HG03575 (cell line): ENCODE data around the gene ERICH2.

Experiments used
- ATAC-seq: cut with Tn5 transposase; IDR thresholded peaks from one replicate; pipeline ENCODE4 v1.9.1; 2021; ENCODE audit not compliant: unreplicated experiment, insufficient number of reproducible peaks, low FRiP score; ENCODE audit errors: extremely low read depth

ERICH2 gene

GRCh38 chr2:170827841-170828532 is 57.8 kb downstream of the ERICH2 start:
- no peak for ATAC-seq

- ATAC-seq, result no peak
Observed at GRCh38 chr2:170828533-170828916, 58.3 kb downstream of the ERICH2 start.

GRCh38 chr2:170829036-170829435 is 58.9 kb downstream of the ERICH2 start:
- no peak for ATAC-seq

GRCh38 chr2:170830166-170830565 is 60.0 kb downstream of the ERICH2 start:
- ATAC-seq, result no peak

GRCh38 chr2:170831115-170831514 is 60.9 kb downstream of the ERICH2 start:
- no peak for ATAC-seq

- ATAC-seq, result no peak
Observed at GRCh38 chr2:170836027-170836426, 65.8 kb downstream of the ERICH2 start.

GRCh38 chr2:170840717-170841210 is 70.6 kb downstream of the ERICH2 start:
- ATAC-seq, result no peak

GRCh38 chr2:170842785-170843184 is 72.6 kb downstream of the ERICH2 start:
- no peak for ATAC-seq

- ATAC-seq, result no peak
Observed at GRCh38 chr2:170843656-170844055, 73.5 kb downstream of the ERICH2 start.

- ATAC-seq, result no peak
Observed at GRCh38 chr2:170845343-170845742, 75.2 kb downstream of the ERICH2 start.

- ATAC-seq, result no peak
Observed at GRCh38 chr2:170846314-170846713, 76.1 kb downstream of the ERICH2 start.

- no peak for ATAC-seq
Observed at GRCh38 chr2:170847716-170848115, 77.5 kb downstream of the ERICH2 start.
